Measurements from ENCODE around the gene GYPB. TPM values are rescaled to one million over a fixed set of nuclear protein-coding genes. Genes with fewer than 3 reads are reported as not detected.
"Not testable (repeated sequence)": the region's sequence is repeated elsewhere in the genome, so short reads cannot be mapped to it uniquely, and the experiment has no call there.

Gene GYPB
- total and polyA plus RNA-seq, 10 of the 15 experiments (the other 5 are each of a cell fraction or from before 2014, with no cell fraction given), result 0.36 TPM; not detected in 9

DNA sequence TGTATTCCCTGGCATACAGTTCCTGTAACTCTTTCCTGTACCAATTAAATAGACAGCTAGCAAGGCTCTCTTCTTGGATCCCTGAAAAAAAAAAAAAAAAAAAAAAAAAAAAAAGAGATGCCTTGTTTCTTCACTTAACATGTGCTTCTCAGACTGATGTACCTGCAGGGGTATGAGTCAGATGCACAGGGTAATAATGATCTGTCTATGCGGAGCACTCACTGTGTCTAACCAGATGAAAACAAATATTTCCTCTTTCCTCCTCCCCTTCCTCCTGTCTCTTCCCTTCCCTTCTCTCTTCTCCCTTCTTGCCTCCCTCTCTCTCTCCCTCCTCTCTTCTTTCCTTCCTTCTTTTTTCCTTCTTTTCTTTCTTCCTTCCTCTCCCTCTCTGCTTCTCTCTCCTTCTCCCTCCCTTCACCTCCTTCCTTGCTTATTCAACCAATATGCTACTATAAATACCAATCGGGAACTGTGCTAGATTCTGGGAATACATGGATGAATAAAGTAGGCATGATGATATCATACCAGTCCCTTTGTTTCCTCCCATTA lies 3.0 kb downstream of the GYPB start:
- ATAC-seq; BruUV-seq (replicated peaks); H3K36me3 ChIP-seq (ENCODE audit: control insufficient read depth in 2 of 2, insufficient read depth in 2 of 2, low read length in 1 of 2); H4K20me1 ChIP-seq (ENCODE audit: control insufficient read depth, insufficient read depth); DNase-seq (ENCODE audit: low read depth, low spot score); CTCF ChIA-PET; H3K9ac ChIP-seq (ENCODE audit: control insufficient read depth, insufficient read depth, low read length); H3K4me2 ChIP-seq (ENCODE audit: control insufficient read depth, insufficient read depth); SMC1A ChIA-PET (ENCODE audit: uncharacterized antibody, unreplicated experiment); POLR2A ChIA-PET; H3K27me3 ChIP-seq (replicated peaks in 1 of 2; ENCODE audit: control insufficient read depth in 2 of 2, insufficient read depth in 2 of 2, low read length in 1 of 2); H3K4me3 ChIP-seq; FAIRE-seq; H3K9me3 ChIP-seq (replicated peaks; ENCODE audit: control insufficient read depth, insufficient read depth, low read length); intact Hi-C loops (cut with micrococcal nuclease; ENCODE audit: unreplicated experiment); H3K27ac ChIP-seq (ENCODE audit: control insufficient read depth, insufficient read depth); RAD21 ChIA-PET (ENCODE audit: unreplicated experiment); in situ Hi-C loops (cut with MboI); H2AFZ ChIP-seq (ENCODE audit: control insufficient read depth, low read depth, low read length); H3K4me1 ChIP-seq (ENCODE audit: control insufficient read depth, insufficient read depth, low read length); H3K79me2 ChIP-seq (ENCODE audit: control insufficient read depth, insufficient read depth, low read length): not testable (repeated sequence)
- WGBS (ENCODE audit: insufficient coverage, insufficient replicate concordance, low lambda C conversion rate, missing lambda C conversion rate), result 50% methylated on average over 1 of the region's 2 CpGs

- POLR2A ChIA-PET, result no interaction called here
Observed at GRCh38 chr4:144014808-144015207, 4.4 kb downstream of the GYPB start.

DNA sequence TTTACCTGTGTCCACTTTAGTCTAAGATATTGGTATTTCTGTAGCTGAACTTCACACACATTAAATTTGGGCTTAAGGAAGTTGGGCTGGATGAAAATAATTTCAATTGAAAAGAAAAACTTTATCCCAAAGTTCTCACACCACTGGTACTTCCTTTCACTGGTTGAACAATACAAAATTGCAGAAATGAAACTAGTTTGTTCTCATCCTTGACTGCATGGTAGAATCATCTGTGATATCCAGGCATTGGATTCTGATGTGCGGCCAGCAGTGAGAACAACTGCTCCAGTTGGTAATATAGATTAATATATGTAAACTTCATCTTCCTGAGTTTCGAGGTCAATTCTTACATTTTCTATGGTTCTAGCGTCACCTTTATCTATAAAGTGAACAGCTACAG lies 10.6 kb downstream of the GYPB start:
- H2AFZ ChIP-seq (ENCODE audit: control insufficient read depth, low read depth, low read length); H3K36me3 ChIP-seq (ENCODE audit: control insufficient read depth in 2 of 2, insufficient read depth in 2 of 2, low read length in 1 of 2); H3K79me2 ChIP-seq (ENCODE audit: control insufficient read depth, insufficient read depth, low read length); POLR2A ChIA-PET; H3K4me2 ChIP-seq (ENCODE audit: control insufficient read depth, insufficient read depth); FAIRE-seq; H4K20me1 ChIP-seq (ENCODE audit: control insufficient read depth, insufficient read depth); SMC1A ChIA-PET (ENCODE audit: uncharacterized antibody, unreplicated experiment); RAD21 ChIA-PET (ENCODE audit: unreplicated experiment); ATAC-seq; H3K9ac ChIP-seq (ENCODE audit: control insufficient read depth, insufficient read depth, low read length); H3K27ac ChIP-seq (ENCODE audit: control insufficient read depth, insufficient read depth); H3K27me3 ChIP-seq (replicated peaks in 1 of 2; ENCODE audit: control insufficient read depth in 2 of 2, insufficient read depth in 2 of 2, low read length in 1 of 2); CTCF ChIA-PET; BruUV-seq (replicated peaks); in situ Hi-C loops (cut with MboI); DNase-seq (ENCODE audit: low read depth, low spot score); H3K4me1 ChIP-seq (ENCODE audit: control insufficient read depth, insufficient read depth, low read length); H3K9me3 ChIP-seq (replicated peaks; ENCODE audit: control insufficient read depth, insufficient read depth, low read length); H3K4me3 ChIP-seq: not testable (repeated sequence)
- intact Hi-C loops (cut with micrococcal nuclease; ENCODE audit: unreplicated experiment), result loop anchor here (5.0 kb wide), 1 partner anchor 126 kb away; no protein-coding TSS in a partner anchor
- 49% methylated on average over 3 of the region's 3 CpGs for WGBS (ENCODE audit: insufficient coverage, insufficient replicate concordance, low lambda C conversion rate, missing lambda C conversion rate)

More at GRCh38 chr4:144014808-144015207, 4.4 kb downstream of the GYPB start:
- BruUV-seq (replicated peaks), result no TSS peak
- CTCF ChIA-PET, result no interaction called here
- TF ChIP-seq CBFB (IDR thresholded peaks at IDR 0.05; ENCODE audit: low read depth), result no peak
- TF ChIP-seq ZNF622 (IDR thresholded peaks at IDR 0.05), result no peak
- TF ChIP-seq HDAC2 (IDR thresholded peaks at IDR 0.05), result no peak
- TF ChIP-seq BMI1 (IDR thresholded peaks at IDR 0.05; ENCODE audit: borderline replicate concordance), result no peak
- no peak for TF ChIP-seq PAX8 (IDR thresholded peaks at IDR 0.05)
- TF ChIP-seq TARDBP (IDR thresholded peaks at IDR 0.05; ENCODE audit: borderline replicate concordance), result no peak
- no peaks in the 10 kb centered on the region for H3K36me3 ChIP-seq (ENCODE audit: control insufficient read depth in 2 of 2, insufficient read depth in 2 of 2, low read length in 1 of 2)
- RAD21 ChIA-PET (ENCODE audit: unreplicated experiment), result no interaction called here
- DNase-seq (ENCODE audit: low read depth, low spot score), result no peak
- H3K27ac ChIP-seq (ENCODE audit: control insufficient read depth, insufficient read depth), result no peak overlapping the region
- intact Hi-C loops (cut with micrococcal nuclease; ENCODE audit: unreplicated experiment) (no loop called here), in situ Hi-C loops (cut with MboI) (no loop called here)
- H4K20me1 ChIP-seq (ENCODE audit: control insufficient read depth, insufficient read depth), result no peaks in the 10 kb centered on the region
- H3K27me3 ChIP-seq (replicated peaks in 1 of 2; ENCODE audit: control insufficient read depth in 2 of 2, insufficient read depth in 2 of 2, low read length in 1 of 2), result no peaks in the 10 kb centered on the region
- no peaks in the 10 kb centered on the region for H3K79me2 ChIP-seq (ENCODE audit: control insufficient read depth, insufficient read depth, low read length)
- H2AFZ ChIP-seq (ENCODE audit: control insufficient read depth, low read depth, low read length), result no peak overlapping the region
- SMC1A ChIA-PET (ENCODE audit: uncharacterized antibody, unreplicated experiment), result no interaction called here
- ATAC-seq, result no peak
- H3K4me1 ChIP-seq (ENCODE audit: control insufficient read depth, insufficient read depth, low read length), result no peaks in the 10 kb centered on the region
- H3K4me3 ChIP-seq, result no peak overlapping the region
- no peak overlapping the region for H3K4me2 ChIP-seq (ENCODE audit: control insufficient read depth, insufficient read depth)
- no peak for FAIRE-seq
- H3K9me3 ChIP-seq (replicated peaks; ENCODE audit: control insufficient read depth, insufficient read depth, low read length), result no peaks in the 10 kb centered on the region
- H3K9ac ChIP-seq (ENCODE audit: control insufficient read depth, insufficient read depth, low read length), result no peak overlapping the region
- 2% methylated on average over 2 of the region's 2 CpGs for WGBS (ENCODE audit: insufficient coverage, insufficient replicate concordance, low lambda C conversion rate, missing lambda C conversion rate)

DNA sequence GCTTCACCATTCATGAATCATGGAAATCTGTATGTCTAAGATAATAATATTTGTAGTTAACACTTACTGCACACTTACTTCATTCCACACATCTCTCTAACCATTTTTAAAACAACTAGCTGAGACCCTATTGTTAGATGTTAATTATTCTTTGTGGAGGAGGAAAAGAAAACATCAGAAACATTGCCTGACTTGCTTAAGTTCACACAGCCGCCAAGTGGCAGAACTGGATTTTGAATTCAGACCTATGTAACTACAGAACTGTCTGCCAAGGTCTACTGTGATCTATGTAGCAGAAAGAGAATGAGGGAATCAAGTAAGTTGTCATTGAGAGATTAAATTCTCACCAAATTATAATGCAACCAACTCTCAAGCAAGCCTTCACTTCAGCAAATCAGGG lies 11.2 kb downstream of the GYPB start:
- in situ Hi-C loops (cut with MboI); BruUV-seq (replicated peaks); H3K4me1 ChIP-seq (ENCODE audit: control insufficient read depth, insufficient read depth, low read length); H3K9ac ChIP-seq (ENCODE audit: control insufficient read depth, insufficient read depth, low read length); CTCF ChIA-PET; H3K4me3 ChIP-seq; FAIRE-seq; H3K27me3 ChIP-seq (replicated peaks in 1 of 2; ENCODE audit: control insufficient read depth in 2 of 2, insufficient read depth in 2 of 2, low read length in 1 of 2); DNase-seq (ENCODE audit: low read depth, low spot score); H3K4me2 ChIP-seq (ENCODE audit: control insufficient read depth, insufficient read depth); H4K20me1 ChIP-seq (ENCODE audit: control insufficient read depth, insufficient read depth); H3K36me3 ChIP-seq (ENCODE audit: control insufficient read depth in 2 of 2, insufficient read depth in 2 of 2, low read length in 1 of 2); H3K27ac ChIP-seq (ENCODE audit: control insufficient read depth, insufficient read depth); POLR2A ChIA-PET; ATAC-seq; SMC1A ChIA-PET (ENCODE audit: uncharacterized antibody, unreplicated experiment); H3K9me3 ChIP-seq (replicated peaks; ENCODE audit: control insufficient read depth, insufficient read depth, low read length); H2AFZ ChIP-seq (ENCODE audit: control insufficient read depth, low read depth, low read length); H3K79me2 ChIP-seq (ENCODE audit: control insufficient read depth, insufficient read depth, low read length); RAD21 ChIA-PET (ENCODE audit: unreplicated experiment): not testable (repeated sequence)
- intact Hi-C loops (cut with micrococcal nuclease; ENCODE audit: unreplicated experiment), result loop anchor here (5.0 kb wide), 1 partner anchor 126 kb away; no protein-coding TSS in a partner anchor
- 0% methylated on average over 1 of the region's 1 CpG for WGBS (ENCODE audit: insufficient coverage, insufficient replicate concordance, low lambda C conversion rate, missing lambda C conversion rate)

All from GM12878 (cell line).